DND-41 (cell line): ENCODE data around the gene SLC9A2.

ENCODE experiments used
- ATAC-seq: fragments of 200-7000 bp; cut with Tn5 transposase; 3 replicates; pipeline ENCODE4 v1.9.1; 2021; ENCODE audit warnings: low read depth; ENCODE audit not compliant: insufficient read depth
- DNase-seq: peaks from one replicate; pipeline ENCODE4 v3.0.0-alpha.2; 2020
- H2AFZ ChIP-seq: 2 replicates; pipeline ENCODE4 v1.6.0; 2012; ENCODE audit warnings: low read depth, low read length
- H3K27ac ChIP-seq: 2 replicates; pipeline ENCODE4 v1.5.1; 2012; ENCODE audit warnings: low read length, inconsistent platforms
- H3K27me3 ChIP-seq: fragments of 200-600 bp; sonication (generic); 2 replicates; pipeline ENCODE4 v1.6.0; 2012; ENCODE audit warnings: low read length, mild to moderate bottlenecking, inconsistent platforms; ENCODE audit not compliant: insufficient read depth, poor library complexity
- H3K36me3 ChIP-seq: 2 replicates; pipeline ENCODE4 v1.5.1; 2012; ENCODE audit warnings: low read length, inconsistent platforms; ENCODE audit not compliant: insufficient read depth
- H3K4me1 ChIP-seq: 2 replicates; pipeline ENCODE4 v1.5.1; 2012; ENCODE audit warnings: mild to moderate bottlenecking, low read length; ENCODE audit not compliant: insufficient read depth
- H3K4me2 ChIP-seq: 2 replicates; pipeline ENCODE4 v1.6.0; 2012; ENCODE audit warnings: mild to moderate bottlenecking, moderate library complexity, low read length, inconsistent platforms; ENCODE audit not compliant: insufficient read depth
- H3K4me3 ChIP-seq, 2 experiments: fragments of 200-600 bp in 1 of 2; shearing (Covaris generic) in 1 of 2; 2 replicates each; pipeline ENCODE4 v1.5.1; 2012 to 2016; ENCODE audit warnings: inconsistent platforms in 2 of 2, low read length in 2 of 2, mild to moderate bottlenecking in 2 of 2, low read depth in 1 of 2, moderate library complexity in 1 of 2
- H3K79me2 ChIP-seq: 2 replicates; pipeline ENCODE4 v1.6.0; 2012; ENCODE audit warnings: low read length, inconsistent platforms; ENCODE audit not compliant: insufficient read depth
- H3K9ac ChIP-seq: 2 replicates; pipeline ENCODE4 v1.6.0; 2012; ENCODE audit warnings: low read depth, mild to moderate bottlenecking, inconsistent platforms, low read length, moderate library complexity
- H3K9me3 ChIP-seq: 2 replicates; pipeline ENCODE4 v1.5.1; 2012; ENCODE audit warnings: low read length, moderate library complexity, mild to moderate bottlenecking, inconsistent platforms; ENCODE audit not compliant: insufficient read depth, severe bottlenecking
- H4K20me1 ChIP-seq: 2 replicates; pipeline ENCODE4 v1.6.0; 2012; ENCODE audit warnings: low read length; ENCODE audit not compliant: insufficient read depth
- EZH2 ChIP-seq: IDR thresholded peaks from 3 replicates; pipeline ENCODE4 v1.6.1; 2012; ENCODE audit warnings: borderline replicate concordance, low read depth, mild to moderate bottlenecking, moderate library complexity, low read length, inconsistent platforms; ENCODE audit not compliant: severe bottlenecking
- TF ChIP-seq, protein P1 (sequence below): IDR thresholded peaks from 2 replicates; pipeline ENCODE4 v1.5.1; 2012; ENCODE audit warnings: borderline replicate concordance, low read length, moderate library complexity, mild to moderate bottlenecking; ENCODE audit not compliant: poor library complexity, severe bottlenecking; ENCODE audit errors: extremely low read depth

The SLC9A2 gene, protein sequence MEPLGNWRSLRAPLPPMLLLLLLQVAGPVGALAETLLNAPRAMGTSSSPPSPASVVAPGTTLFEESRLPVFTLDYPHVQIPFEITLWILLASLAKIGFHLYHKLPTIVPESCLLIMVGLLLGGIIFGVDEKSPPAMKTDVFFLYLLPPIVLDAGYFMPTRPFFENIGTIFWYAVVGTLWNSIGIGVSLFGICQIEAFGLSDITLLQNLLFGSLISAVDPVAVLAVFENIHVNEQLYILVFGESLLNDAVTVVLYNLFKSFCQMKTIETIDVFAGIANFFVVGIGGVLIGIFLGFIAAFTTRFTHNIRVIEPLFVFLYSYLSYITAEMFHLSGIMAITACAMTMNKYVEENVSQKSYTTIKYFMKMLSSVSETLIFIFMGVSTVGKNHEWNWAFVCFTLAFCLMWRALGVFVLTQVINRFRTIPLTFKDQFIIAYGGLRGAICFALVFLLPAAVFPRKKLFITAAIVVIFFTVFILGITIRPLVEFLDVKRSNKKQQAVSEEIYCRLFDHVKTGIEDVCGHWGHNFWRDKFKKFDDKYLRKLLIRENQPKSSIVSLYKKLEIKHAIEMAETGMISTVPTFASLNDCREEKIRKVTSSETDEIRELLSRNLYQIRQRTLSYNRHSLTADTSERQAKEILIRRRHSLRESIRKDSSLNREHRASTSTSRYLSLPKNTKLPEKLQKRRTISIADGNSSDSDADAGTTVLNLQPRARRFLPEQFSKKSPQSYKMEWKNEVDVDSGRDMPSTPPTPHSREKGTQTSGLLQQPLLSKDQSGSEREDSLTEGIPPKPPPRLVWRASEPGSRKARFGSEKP

DNA sequence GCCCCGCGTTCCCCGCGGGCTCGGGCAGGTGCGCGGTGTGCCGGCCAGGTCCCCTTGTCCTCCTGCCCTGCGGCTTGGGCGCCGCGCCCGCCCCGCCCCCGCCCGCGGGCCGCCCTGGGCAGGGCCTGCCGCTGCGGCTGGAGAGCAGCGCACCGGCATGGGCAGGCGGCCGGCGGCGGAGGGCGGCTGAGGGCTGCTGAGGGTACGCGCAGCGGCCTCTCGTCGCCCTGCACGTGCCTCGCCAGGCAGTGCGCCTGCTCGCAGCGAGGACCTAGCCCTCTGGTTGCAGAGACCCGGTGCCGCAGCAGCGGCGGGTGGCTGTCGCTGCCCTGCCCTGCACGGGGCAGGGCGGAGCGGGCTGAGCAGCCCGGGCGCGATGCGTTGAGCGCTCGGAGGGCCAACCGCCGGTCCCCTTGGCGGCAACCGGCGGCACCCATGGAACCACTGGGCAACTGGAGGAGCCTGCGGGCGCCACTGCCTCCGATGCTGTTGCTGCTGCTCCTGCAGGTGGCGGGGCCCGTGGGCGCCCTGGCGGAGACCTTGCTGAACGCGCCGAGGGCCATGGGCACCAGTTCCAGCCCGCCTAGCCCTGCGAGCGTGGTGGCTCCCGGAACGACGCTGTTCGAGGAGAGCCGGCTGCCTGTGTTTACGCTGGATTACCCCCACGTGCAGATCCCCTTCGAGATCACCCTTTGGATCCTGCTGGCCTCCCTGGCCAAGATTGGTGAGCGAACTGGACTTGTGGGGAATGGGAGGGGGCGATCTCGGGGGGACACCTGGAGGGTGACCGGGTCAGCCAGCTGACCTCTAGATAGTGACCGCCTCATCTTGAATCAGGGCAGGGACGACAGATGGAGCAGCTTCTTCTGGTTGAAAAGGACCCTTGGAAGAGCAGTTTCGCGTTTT, at the start of gene SLC9A2:
Gene SLC9A2 (plus strand): TSS at position 140 of the 906 bp plus-strand sequence. CDS start 296 bp downstream, at position 436.
- no peak for TF ChIP-seq EZH2
- TF ChIP-seq, protein P1, sequence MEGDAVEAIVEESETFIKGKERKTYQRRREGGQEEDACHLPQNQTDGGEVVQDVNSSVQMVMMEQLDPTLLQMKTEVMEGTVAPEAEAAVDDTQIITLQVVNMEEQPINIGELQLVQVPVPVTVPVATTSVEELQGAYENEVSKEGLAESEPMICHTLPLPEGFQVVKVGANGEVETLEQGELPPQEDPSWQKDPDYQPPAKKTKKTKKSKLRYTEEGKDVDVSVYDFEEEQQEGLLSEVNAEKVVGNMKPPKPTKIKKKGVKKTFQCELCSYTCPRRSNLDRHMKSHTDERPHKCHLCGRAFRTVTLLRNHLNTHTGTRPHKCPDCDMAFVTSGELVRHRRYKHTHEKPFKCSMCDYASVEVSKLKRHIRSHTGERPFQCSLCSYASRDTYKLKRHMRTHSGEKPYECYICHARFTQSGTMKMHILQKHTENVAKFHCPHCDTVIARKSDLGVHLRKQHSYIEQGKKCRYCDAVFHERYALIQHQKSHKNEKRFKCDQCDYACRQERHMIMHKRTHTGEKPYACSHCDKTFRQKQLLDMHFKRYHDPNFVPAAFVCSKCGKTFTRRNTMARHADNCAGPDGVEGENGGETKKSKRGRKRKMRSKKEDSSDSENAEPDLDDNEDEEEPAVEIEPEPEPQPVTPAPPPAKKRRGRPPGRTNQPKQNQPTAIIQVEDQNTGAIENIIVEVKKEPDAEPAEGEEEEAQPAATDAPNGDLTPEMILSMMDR = no peak
- Histone ChIP-seq H3K4me1 (no peaks in the 10 kb centered on the region), H2AFZ (no peak within 1 kb of the TSS), H3K79me2 (no peaks in the 10 kb centered on the region), H3K27me3 (no peaks in the 10 kb centered on the region), H4K20me1 (no peaks in the 10 kb centered on the region), H3K4me3 (no peak within 1 kb of the TSS), H3K36me3 (no peaks in the 10 kb centered on the region), H3K4me2 (no peak within 1 kb of the TSS), H3K9me3 (no peaks in the 10 kb centered on the region), H3K9ac (no peak within 1 kb of the TSS), H3K27ac (no peak within 1 kb of the TSS)
- no peak for DNase-seq
- ATAC-seq = no peak

- Histone ChIP-seq H3K9me3 (no peaks in the 10 kb centered on the region), H3K4me2 (no peak overlapping the region), H3K27me3 (no peaks in the 10 kb centered on the region), H3K36me3 (no peaks in the 10 kb centered on the region), H3K79me2 (no peaks in the 10 kb centered on the region), H3K9ac (no peak overlapping the region), H4K20me1 (no peaks in the 10 kb centered on the region), H3K4me1 (no peaks in the 10 kb centered on the region), H3K4me3 (no peak overlapping the region), H2AFZ (no peak overlapping the region), H3K27ac (no peak overlapping the region)
- TF ChIP-seq, protein P1 = no peak
- TF ChIP-seq EZH2 = no peak
- ATAC-seq (no peak), DNase-seq (no peak)
Observed at GRCh38 chr2:102575888-102576287, 43.5 kb upstream of the SLC9A2 start.

GRCh38 chr2:102578376-102578775, 41.0 kb upstream of the SLC9A2 start:
- H4K20me1 ChIP-seq = no peaks in the 10 kb centered on the region
- TF ChIP-seq EZH2 = no peak
- TF ChIP-seq, protein P1 = no peak
- H3K27ac ChIP-seq = no peak overlapping the region
- H3K79me2 ChIP-seq = no peaks in the 10 kb centered on the region
- H3K4me1 ChIP-seq = peaks cover 4% of the 10 kb centered on the region; the same call in 1 of the 2 replicates
- H3K9ac ChIP-seq = no peak overlapping the region
- no peak overlapping the region for H3K4me3 ChIP-seq
- no peaks in the 10 kb centered on the region for H3K36me3 ChIP-seq
- H3K4me2 ChIP-seq = no peak overlapping the region
- H3K27me3 ChIP-seq = no peaks in the 10 kb centered on the region
- ATAC-seq (no peak), DNase-seq (no peak)
- no peaks in the 10 kb centered on the region for H3K9me3 ChIP-seq
- H2AFZ ChIP-seq = no peak overlapping the region
